WERI-Rb-1 (cell line): ENCODE measurements around the gene KIF3C.
"Not testable (repeated sequence)": the region's sequence is repeated elsewhere in the genome, so short reads cannot be mapped to it uniquely, and the experiment has no call there.

ENCODE experiments used
- DNase-seq: peaks from one replicate; pipeline ENCODE4 v3.0.0-alpha.2; 2020
- H3K27ac ChIP-seq: fragments of 250-450 bp; sonication (Bioruptor Pico); 2 replicates; pipeline ENCODE4 v1.5.1; 2020; ENCODE audit warnings: mild to moderate bottlenecking, moderate library complexity
- H3K27me3 ChIP-seq: fragments of 250-450 bp; sonication (Bioruptor Pico); 2 replicates; pipeline ENCODE4 v1.5.1; 2021; ENCODE audit warnings: mild to moderate bottlenecking, low read depth, moderate library complexity; ENCODE audit not compliant: insufficient read depth, severe bottlenecking
- H3K36me3 ChIP-seq: fragments of 250-450 bp; sonication (Bioruptor Pico); 2 replicates; pipeline ENCODE4 v1.5.1; 2020; ENCODE audit warnings: mild to moderate bottlenecking, moderate library complexity
- H3K4me3 ChIP-seq: 2 replicates; pipeline ENCODE4 v1.5.1; 2011; ENCODE audit warnings: low read depth, mild to moderate bottlenecking, control low read depth, low read length
- H3K9me3 ChIP-seq: fragments of 250-450 bp; sonication (Bioruptor Pico); 2 replicates; pipeline ENCODE4 v1.5.1; 2021; ENCODE audit warnings: mild to moderate bottlenecking, moderate library complexity; ENCODE audit not compliant: severe bottlenecking
- TF ChIP-seq, protein P1 (sequence below): IDR thresholded peaks from 2 replicates; pipeline ENCODE4 v1.5.1; 2011; ENCODE audit warnings: low read depth, mild to moderate bottlenecking, control low read depth, inconsistent platforms, low read length

The KIF3C gene

DNA sequence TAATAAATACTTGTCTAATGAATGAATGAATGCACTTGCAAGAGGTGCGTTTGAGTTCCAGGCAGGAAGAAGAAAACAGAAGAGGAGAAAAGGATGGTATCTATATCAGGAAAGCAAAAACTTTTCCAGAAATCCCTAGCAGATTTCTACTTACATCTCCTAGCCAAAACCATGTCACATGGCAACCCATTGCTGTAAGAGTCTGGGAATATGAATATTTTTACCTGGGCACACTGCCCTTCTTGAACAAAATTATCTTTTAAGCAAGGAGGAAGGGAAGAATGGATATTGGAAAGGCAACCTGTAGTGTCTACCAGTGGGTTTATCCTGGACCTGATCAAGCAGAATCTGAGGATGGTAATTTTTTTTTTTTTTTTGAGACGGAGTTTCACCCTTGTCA lies 59.8 kb downstream of the KIF3C start:
- no peaks in the 10 kb centered on the region for H3K27me3 ChIP-seq
- no peak for DNase-seq
- H3K4me3 ChIP-seq = no peak overlapping the region
- no peak overlapping the region for H3K27ac ChIP-seq
- no peaks in the 10 kb centered on the region for H3K9me3 ChIP-seq
- TF ChIP-seq, protein P1, sequence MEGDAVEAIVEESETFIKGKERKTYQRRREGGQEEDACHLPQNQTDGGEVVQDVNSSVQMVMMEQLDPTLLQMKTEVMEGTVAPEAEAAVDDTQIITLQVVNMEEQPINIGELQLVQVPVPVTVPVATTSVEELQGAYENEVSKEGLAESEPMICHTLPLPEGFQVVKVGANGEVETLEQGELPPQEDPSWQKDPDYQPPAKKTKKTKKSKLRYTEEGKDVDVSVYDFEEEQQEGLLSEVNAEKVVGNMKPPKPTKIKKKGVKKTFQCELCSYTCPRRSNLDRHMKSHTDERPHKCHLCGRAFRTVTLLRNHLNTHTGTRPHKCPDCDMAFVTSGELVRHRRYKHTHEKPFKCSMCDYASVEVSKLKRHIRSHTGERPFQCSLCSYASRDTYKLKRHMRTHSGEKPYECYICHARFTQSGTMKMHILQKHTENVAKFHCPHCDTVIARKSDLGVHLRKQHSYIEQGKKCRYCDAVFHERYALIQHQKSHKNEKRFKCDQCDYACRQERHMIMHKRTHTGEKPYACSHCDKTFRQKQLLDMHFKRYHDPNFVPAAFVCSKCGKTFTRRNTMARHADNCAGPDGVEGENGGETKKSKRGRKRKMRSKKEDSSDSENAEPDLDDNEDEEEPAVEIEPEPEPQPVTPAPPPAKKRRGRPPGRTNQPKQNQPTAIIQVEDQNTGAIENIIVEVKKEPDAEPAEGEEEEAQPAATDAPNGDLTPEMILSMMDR = no peak
- peaks cover 12% of the 10 kb centered on the region for H3K36me3 ChIP-seq

DNA sequence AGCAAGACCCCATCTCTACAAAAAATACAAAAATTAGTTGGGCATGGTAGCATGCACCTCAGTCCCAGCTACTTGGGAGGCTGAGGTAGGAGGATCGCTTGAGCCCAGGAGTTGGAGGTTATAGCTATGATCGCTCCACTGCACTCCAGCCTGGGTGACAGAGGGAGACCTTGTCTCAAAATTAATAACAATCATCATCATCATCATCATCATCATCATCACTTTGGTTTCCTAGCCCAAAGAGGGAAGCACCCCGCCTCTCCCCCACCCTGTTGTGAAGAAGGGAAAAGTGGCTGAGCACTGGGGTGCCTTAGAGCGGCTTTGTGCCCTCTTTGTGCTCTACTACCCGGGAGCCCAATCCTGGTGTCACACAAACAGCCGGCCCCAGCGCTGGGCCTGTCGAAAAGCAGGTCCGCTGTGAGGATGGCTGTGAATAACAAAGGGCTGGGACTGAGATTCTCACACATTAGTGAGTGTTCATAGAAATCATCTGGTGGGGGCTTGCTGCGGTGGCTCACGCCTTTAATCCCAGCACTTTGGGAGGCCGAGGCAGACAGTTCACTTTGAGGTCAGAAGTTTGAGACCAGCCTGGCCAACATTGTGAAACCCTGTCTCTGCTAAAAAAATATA lies 61.4 kb downstream of the KIF3C start:
- H3K27ac ChIP-seq = no peak overlapping the region
- no peaks in the 10 kb centered on the region; the same call in 1 of the 2 replicates for H3K36me3 ChIP-seq
- no peaks in the 10 kb centered on the region for H3K27me3 ChIP-seq
- no peak for DNase-seq
- TF ChIP-seq, protein P1 = no peak
- no peak overlapping the region for H3K4me3 ChIP-seq
- no peaks in the 10 kb centered on the region for H3K9me3 ChIP-seq

DNA sequence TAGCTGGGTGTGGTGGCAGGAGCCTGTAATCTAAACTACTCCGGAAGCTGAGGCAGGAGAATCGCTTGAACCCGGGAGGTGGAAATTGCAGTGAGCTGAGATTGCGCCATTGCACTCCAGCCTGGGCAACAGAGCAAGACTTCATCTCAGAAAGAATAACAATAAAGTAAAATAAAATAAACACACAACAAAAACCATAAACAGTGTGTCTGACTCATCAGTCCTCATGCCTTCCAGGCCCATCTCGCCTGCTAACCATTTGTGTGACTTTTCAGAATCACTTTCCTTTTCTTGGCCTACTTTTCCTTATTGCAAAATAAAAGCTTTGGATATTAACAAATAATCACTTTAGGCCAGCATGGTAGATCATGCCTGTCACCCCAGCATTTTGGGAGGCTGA lies 62.0 kb downstream of the KIF3C start:
- Histone ChIP-seq H3K36me3 (no peaks in the 10 kb centered on the region), H3K9me3 (no peaks in the 10 kb centered on the region), H3K27ac (no peak overlapping the region), H3K4me3 (no peak overlapping the region), H3K27me3 (no peaks in the 10 kb centered on the region)
- no peak for DNase-seq
- TF ChIP-seq, protein P1 = no peak

DNA sequence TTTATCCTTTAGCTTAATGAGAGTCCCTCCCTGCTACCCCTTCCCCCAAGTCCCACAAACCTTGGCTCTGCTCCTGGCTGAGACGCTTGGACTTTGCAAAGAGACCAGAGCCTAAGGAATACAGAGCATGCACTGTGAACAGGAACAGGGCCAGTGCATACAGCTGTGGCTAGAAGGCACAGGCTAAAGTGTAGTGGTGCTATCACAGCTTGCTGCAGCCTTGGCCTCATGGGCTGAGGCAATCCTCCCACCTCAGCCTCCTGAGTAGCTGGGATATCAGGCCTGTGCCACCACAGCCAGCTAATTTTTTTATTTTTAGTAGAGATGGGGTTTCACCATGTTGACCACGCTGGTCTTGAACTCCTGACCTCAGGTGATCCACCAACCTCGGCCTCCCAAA lies 64.5 kb downstream of the KIF3C start:
- TF ChIP-seq, protein P1 = no peak
- DNase-seq = no peak
- Histone ChIP-seq H3K27ac (no peak overlapping the region), H3K36me3 (no peaks in the 10 kb centered on the region), H3K27me3 (no peaks in the 10 kb centered on the region), H3K4me3 (no peak overlapping the region), H3K9me3 (no peaks in the 10 kb centered on the region)

DNA sequence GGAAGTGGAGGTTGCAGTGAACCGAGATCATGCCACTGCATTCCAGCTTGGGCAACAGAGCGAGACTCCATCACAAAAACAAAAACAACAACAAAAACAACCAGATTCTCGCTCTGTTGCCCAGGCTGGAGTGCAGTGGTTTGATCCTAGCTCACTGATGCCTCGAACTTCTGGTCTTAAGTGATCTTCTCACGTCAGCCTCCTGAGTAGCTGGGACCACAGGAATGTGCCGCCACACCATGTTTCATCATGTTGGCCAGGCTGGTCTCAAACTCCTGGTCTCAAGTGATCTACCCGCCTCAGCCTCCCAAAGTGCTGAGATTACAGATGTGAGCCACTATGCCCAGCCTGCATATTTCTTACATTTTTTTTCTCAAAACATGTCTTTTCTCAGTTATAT lies 64.9 kb downstream of the KIF3C start:
- DNase-seq, H3K27me3 ChIP-seq, H3K9me3 ChIP-seq, H3K4me3 ChIP-seq, H3K27ac ChIP-seq, H3K36me3 ChIP-seq: not testable (repeated sequence)

DNA sequence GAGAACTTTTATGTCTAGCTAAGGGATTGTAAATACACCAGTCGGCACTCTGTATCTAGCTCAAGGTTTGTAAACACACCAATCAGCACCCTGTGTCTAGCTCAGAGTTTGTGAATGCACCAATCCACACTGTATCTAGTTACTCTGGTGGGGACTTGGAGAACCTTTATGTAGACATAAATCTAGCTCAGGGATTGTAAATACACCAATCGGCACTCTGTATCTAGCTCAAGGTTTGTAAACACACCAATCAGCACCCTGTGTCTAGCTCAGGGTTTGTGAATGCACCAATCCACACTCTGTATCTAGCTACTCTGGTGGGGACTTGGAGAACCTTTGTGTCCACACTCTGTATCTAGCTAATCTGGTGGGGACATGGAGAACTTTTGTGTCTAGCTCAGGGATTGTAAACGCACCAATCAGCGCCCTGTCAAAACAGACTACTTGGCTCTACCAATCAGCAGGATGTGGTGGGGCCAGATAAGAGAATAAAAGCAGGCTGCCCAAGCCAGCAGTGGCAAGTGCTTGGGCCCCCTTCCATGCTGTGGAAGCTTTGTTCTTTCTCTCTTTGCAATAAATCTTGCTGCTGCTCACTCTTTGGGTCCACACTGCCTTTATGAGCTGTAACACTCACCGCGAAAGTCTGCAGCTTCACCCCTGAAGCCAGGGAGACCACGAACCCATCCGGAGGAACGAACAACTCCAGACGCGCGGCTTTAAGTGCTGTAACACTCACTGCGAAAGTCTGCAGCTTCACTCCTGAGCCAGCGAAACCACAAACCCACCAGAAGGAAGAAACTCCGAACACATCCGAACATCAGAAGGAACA lies 66.1 kb downstream of the KIF3C start:
- H3K27ac ChIP-seq, H3K9me3 ChIP-seq, DNase-seq, H3K27me3 ChIP-seq, H3K36me3 ChIP-seq, H3K4me3 ChIP-seq: not testable (repeated sequence)

DNA sequence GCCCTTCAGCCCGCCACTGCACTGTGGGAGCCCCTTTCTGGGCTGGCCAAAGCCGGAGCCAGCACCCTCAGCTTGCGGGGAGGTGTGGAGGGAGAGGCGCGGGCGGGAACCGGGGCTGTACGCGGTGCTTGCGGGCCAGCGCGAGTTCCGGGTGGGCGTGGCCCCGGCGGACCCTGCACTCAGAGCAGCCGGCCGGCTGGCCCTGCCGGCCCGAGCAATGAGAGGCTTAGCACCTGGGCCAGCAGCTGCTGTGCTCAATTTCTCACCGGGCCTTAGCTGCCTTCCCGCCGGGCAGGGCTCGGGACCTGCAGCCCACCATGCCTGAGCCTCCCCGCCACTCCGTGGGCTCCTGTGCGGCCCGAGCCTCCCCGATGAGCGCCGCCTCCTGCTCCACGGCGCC lies 66.9 kb downstream of the KIF3C start:
- H3K4me3 ChIP-seq, H3K9me3 ChIP-seq, DNase-seq, H3K27ac ChIP-seq, H3K27me3 ChIP-seq, H3K36me3 ChIP-seq: not testable (repeated sequence)

DNA sequence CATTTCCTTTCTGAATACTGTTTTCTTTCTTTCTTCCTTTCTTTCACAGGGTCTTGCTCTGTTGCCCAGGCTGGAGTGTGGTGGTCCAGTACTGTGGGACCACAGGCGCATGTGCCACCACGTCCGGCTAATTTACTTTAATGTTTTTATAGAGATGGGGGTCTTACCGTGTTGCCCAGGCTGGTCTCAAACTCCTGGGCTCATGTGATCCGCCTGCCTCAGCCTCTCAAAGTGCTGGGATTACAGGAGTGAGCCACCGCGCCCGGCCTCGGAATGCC lies 68.7 kb downstream of the KIF3C start:
- H3K9me3 ChIP-seq, H3K36me3 ChIP-seq, H3K4me3 ChIP-seq, H3K27me3 ChIP-seq, H3K27ac ChIP-seq, DNase-seq: not testable (repeated sequence)
